ENCODE data around the gene TMSB4X.

The TMSB4X gene

DNA sequence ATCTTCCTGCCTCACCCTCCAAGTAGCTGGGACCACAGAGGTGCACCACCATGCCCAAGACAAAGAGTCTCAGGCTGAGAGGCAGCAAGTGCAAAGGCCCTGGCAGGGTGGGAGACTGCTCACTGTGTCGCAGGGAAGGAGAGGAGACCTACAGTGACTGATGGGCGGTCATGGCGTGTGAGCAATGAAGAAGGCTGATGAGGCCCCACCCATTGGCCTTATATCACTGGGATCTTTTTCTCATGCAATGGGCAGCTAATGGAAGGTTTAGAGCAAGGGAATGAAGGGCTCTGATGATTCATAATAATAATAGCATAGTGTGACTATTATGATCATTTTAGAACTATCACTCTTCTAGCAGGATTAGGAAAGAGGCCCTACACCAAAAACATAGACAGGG lies 48.7 kb downstream of the TMSB4X start:
- no peak for DNase-seq (ENCODE audit: low spot score)
- in situ Hi-C loops (cut with MboI; ENCODE audit: low pct_unique_long_range_greater_than_20kb, low sequenced_read_pairs, unreplicated experiment) = no loop called here
- TF ChIP-seq, protein P1, sequence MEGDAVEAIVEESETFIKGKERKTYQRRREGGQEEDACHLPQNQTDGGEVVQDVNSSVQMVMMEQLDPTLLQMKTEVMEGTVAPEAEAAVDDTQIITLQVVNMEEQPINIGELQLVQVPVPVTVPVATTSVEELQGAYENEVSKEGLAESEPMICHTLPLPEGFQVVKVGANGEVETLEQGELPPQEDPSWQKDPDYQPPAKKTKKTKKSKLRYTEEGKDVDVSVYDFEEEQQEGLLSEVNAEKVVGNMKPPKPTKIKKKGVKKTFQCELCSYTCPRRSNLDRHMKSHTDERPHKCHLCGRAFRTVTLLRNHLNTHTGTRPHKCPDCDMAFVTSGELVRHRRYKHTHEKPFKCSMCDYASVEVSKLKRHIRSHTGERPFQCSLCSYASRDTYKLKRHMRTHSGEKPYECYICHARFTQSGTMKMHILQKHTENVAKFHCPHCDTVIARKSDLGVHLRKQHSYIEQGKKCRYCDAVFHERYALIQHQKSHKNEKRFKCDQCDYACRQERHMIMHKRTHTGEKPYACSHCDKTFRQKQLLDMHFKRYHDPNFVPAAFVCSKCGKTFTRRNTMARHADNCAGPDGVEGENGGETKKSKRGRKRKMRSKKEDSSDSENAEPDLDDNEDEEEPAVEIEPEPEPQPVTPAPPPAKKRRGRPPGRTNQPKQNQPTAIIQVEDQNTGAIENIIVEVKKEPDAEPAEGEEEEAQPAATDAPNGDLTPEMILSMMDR (IDR thresholded peaks at IDR 0.05; ENCODE audit: extremely low read depth, insufficient read depth, missing control alignments) = no peak

DNA sequence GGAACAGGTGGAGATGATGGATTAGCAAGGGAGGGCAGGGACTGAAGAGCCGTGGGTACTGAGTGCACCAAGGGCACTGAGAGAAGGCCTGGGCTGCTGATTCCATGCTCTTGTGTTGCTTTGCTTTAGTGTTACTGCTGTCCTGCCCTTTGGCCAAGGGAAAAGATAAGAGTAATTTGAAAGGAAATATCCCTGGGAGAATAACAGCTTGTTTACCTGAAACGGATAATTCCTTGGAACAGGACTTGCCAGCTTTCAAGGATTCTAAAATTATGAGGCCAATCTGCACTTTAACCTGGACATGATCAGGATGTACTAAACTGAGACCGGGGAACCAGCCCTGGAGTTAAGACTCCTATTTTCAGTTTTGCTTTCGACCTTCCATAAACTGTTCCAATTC lies 49.1 kb downstream of the TMSB4X start:
- in situ Hi-C loops (cut with MboI; ENCODE audit: low pct_unique_long_range_greater_than_20kb, low sequenced_read_pairs, unreplicated experiment) = no loop called here
- no peak for DNase-seq (ENCODE audit: low spot score)
- TF ChIP-seq, protein P1 (IDR thresholded peaks at IDR 0.05; ENCODE audit: extremely low read depth, insufficient read depth, missing control alignments) = no peak

DNA sequence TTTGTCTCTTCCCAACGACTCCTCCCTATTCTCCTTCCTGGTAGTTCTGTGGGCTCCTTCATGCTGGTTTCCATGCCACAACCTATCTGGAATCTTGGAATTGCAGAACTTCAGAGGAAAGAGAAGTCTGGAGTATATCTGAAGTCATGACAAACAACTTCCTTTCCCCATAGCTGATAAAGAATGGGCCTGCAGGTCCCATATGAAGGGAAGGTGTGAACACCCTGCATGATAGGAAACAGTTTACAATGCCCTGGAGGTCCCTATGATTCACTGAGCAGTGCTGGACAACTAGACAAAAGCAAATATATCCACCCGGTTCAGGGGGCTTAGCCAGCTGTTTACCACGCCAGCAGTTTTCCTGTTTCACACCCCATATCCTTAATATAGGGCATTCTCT lies 50.1 kb downstream of the TMSB4X start:
- in situ Hi-C loops (cut with MboI; ENCODE audit: low pct_unique_long_range_greater_than_20kb, low sequenced_read_pairs, unreplicated experiment) = no loop called here

More for the DNA sequence above, 50.1 kb downstream of the TMSB4X start:
- TF ChIP-seq, protein P1 (IDR thresholded peaks at IDR 0.05; ENCODE audit: extremely low read depth, insufficient read depth, missing control alignments) = no peak
- DNase-seq (ENCODE audit: low spot score) = no peak

Measured in GM13977 (cell line).